Glutamatergic neuron (in vitro differentiated cells): ENCODE results near the gene KSR1. TPM values are rescaled to one million over a fixed set of nuclear protein-coding genes. Genes with fewer than 3 reads are reported as not detected.
"Not testable (repeated sequence)": the region's sequence is repeated elsewhere in the genome, so short reads cannot be mapped to it uniquely, and the experiment has no call there.

Experiments
- DNase-seq: peaks from one replicate; pipeline ENCODE4 v3.0.0; 2022
- H3K27ac Mint-ChIP-seq: one replicate; pipeline ENCODE4 v1.8.0; 2020; ENCODE audit warnings: mild to moderate bottlenecking, mixed read lengths, inconsistent platforms; ENCODE audit not compliant: unreplicated experiment
- H3K27me3 Mint-ChIP-seq: one replicate; pipeline ENCODE4 v1.8.0; 2020; ENCODE audit warnings: mild to moderate bottlenecking, moderate library complexity, mixed read lengths, inconsistent platforms; ENCODE audit not compliant: unreplicated experiment
- H3K36me3 Mint-ChIP-seq: one replicate; pipeline ENCODE4 v1.8.0; 2020; ENCODE audit warnings: mild to moderate bottlenecking, mixed read lengths, inconsistent platforms; ENCODE audit not compliant: unreplicated experiment
- H3K4me1 Mint-ChIP-seq: one replicate; pipeline ENCODE4 v1.8.0; 2020; ENCODE audit warnings: mild to moderate bottlenecking, low read depth, mixed read lengths, inconsistent platforms; ENCODE audit not compliant: unreplicated experiment
- H3K4me3 Mint-ChIP-seq: one replicate; pipeline ENCODE4 v1.8.0; 2020; ENCODE audit warnings: mild to moderate bottlenecking, mixed read lengths, inconsistent platforms; ENCODE audit not compliant: unreplicated experiment
- H3K9me3 Mint-ChIP-seq: one replicate; pipeline ENCODE4 v1.8.0; 2020; ENCODE audit warnings: mild to moderate bottlenecking, moderate library complexity, mixed read lengths, inconsistent platforms; ENCODE audit not compliant: unreplicated experiment
- total RNA-seq: library from RNA; stranded (reverse); fragmentation: NEBNext Ultra II Directional; extraction: Animal tissue kit (Norgen Biotek cat#: 25700); gene quantifications from one replicate; pipeline ENCODE4 v1.2.1, GENCODE V29; 2021; ENCODE audit not compliant: unreplicated experiment
- TF ChIP-seq, protein P1 (sequence below): fragments of 200-600 bp; sonication (generic); IDR thresholded peaks from one replicate; pipeline ENCODE4 v1.5.0; 2021; ENCODE audit not compliant: partially characterized antibody, unreplicated experiment

The KSR1 gene
- total RNA-seq, 1 donor from 2014 or later = 203 TPM

GRCh38 chr17:27634026-27634335 lies 177.7 kb downstream of the KSR1 start:
- no peak overlapping the region for H3K4me3 Mint-ChIP-seq
- peaks cover 2% of the 10 kb centered on the region for H3K27me3 Mint-ChIP-seq
- peaks cover 21% of the 10 kb centered on the region for H3K4me1 Mint-ChIP-seq

DNA sequence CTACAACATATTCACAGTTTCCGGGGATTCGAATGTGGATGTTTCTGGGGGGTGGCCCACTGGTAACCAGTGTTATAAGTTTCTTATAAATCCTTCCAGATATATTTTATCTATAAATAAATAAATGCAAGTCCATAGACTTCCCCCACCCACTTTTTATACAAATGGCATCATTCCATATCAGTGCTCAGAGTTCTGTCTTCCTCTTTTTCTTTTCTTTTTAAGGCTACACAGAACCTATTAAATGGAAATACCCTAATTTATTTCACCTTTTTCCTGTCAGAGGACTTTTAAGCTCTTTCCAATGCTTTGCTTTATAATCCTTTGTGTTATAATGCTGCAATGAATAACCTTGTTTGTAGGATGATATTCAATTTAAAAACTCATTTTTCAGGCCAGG lies 178.5 kb downstream of the KSR1 start:
- peaks cover 18% of the 10 kb centered on the region for H3K4me1 Mint-ChIP-seq
- H3K27me3 Mint-ChIP-seq = peaks cover 1% of the 10 kb centered on the region
- DNase-seq = no peak
- TF ChIP-seq, protein P1, sequence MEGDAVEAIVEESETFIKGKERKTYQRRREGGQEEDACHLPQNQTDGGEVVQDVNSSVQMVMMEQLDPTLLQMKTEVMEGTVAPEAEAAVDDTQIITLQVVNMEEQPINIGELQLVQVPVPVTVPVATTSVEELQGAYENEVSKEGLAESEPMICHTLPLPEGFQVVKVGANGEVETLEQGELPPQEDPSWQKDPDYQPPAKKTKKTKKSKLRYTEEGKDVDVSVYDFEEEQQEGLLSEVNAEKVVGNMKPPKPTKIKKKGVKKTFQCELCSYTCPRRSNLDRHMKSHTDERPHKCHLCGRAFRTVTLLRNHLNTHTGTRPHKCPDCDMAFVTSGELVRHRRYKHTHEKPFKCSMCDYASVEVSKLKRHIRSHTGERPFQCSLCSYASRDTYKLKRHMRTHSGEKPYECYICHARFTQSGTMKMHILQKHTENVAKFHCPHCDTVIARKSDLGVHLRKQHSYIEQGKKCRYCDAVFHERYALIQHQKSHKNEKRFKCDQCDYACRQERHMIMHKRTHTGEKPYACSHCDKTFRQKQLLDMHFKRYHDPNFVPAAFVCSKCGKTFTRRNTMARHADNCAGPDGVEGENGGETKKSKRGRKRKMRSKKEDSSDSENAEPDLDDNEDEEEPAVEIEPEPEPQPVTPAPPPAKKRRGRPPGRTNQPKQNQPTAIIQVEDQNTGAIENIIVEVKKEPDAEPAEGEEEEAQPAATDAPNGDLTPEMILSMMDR = no peak
- H3K4me3 Mint-ChIP-seq = no peak overlapping the region
- H3K27ac Mint-ChIP-seq = no peak overlapping the region
- no peaks in the 10 kb centered on the region for H3K36me3 Mint-ChIP-seq
- H3K9me3 Mint-ChIP-seq = peaks cover 6% of the 10 kb centered on the region

More at GRCh38 chr17:27634026-27634335, 177.7 kb downstream of the KSR1 start:
- Mint-ChIP-seq H3K36me3 (no peaks in the 10 kb centered on the region), H3K9me3 (peaks cover 10% of the 10 kb centered on the region), H3K27ac (no peak overlapping the region)
- no peak for DNase-seq
- TF ChIP-seq, protein P1 = no peak

DNA sequence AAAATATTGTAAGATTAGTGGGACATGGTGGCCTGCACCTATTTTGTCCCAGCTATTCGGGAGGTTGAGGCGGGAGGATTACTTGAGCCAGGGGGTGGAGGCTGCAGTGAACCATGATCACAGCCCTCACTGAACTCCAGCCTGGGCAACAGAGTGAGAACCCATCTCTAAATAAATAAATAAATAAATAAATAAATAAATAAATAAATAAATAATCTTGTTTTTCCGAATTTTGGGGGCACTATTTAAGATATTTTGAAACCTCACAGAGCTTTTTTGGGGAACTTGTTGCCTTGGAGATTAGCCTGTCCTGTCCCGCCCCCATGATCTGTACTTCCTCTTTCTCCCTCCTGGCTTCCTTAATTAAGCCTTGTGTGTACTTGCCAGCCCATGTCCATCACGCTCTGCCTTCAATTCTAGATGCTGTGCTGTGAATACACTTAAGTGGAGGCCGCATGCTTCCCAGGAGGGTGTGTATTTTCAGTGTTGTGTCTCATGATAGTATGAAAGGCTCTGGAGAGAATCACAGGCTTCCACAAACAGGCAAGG lies 179.1 kb downstream of the KSR1 start:
- DNase-seq = no peak
- peaks cover 4% of the 10 kb centered on the region for H3K9me3 Mint-ChIP-seq
- TF ChIP-seq, protein P1 = no peak
- H3K27ac Mint-ChIP-seq = no peak overlapping the region
- H3K4me1 Mint-ChIP-seq = peaks cover 12% of the 10 kb centered on the region
- H3K36me3 Mint-ChIP-seq = no peaks in the 10 kb centered on the region
- H3K4me3 Mint-ChIP-seq = no peak overlapping the region
- no peaks in the 10 kb centered on the region for H3K27me3 Mint-ChIP-seq

DNA sequence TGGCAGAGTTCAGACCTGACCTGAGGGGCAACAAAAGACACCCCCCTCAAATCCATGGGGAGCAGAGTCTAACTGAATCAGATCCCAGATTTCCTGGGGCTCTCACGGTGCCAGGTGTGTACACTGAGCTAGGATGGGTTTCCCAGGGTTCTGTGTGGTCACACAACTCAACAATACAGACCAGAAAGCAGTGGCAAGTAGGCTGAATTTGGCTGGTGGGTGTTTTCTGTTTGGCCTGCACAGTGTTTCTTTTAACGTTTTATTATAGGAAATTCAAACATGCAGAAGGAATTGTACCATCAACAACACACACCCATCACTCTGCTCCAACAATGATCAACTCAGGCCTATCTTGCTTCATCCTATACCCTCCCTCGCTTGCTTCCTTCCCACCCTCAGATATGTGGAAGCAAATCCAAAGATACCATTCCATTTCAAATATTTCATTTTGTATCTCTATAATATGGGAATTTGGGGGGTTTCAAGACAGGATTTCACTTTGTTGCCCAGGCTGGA lies 179.8 kb downstream of the KSR1 start:
- peaks cover 12% of the 10 kb centered on the region for H3K4me1 Mint-ChIP-seq
- not testable (repeated sequence) for H3K36me3 Mint-ChIP-seq, H3K27me3 Mint-ChIP-seq, DNase-seq, H3K27ac Mint-ChIP-seq, H3K9me3 Mint-ChIP-seq, H3K4me3 Mint-ChIP-seq

GRCh38 chr17:27637818-27638217 lies 181.6 kb downstream of the KSR1 start:
- not testable (repeated sequence) for H3K4me1 Mint-ChIP-seq, H3K9me3 Mint-ChIP-seq, H3K27ac Mint-ChIP-seq, H3K4me3 Mint-ChIP-seq, H3K36me3 Mint-ChIP-seq, DNase-seq, H3K27me3 Mint-ChIP-seq

DNA sequence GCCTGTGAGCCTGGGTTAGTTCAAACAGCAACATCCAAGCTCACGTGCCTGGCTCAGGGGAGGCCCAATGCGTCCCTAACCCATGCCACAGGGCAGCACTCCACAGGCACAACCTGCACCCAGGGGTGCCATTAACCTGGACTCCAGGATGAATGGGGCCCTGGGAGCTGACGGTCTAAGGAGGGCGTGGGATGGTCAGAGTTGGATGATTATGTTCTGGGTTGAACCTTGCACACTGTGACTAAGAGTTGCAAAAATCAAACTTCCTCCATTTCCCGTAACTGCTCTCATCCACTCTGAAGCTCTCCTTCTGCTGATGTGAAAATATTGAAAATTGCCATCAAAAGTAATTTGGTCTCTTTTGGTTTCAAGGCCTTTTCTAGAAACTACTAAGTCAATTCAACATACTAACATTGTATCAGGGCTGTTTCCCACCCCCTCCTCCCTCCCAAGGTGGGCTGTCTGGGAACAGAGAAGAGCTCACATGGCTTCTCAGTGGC lies 182.2 kb downstream of the KSR1 start:
- H3K27ac Mint-ChIP-seq, H3K9me3 Mint-ChIP-seq, H3K4me3 Mint-ChIP-seq, H3K27me3 Mint-ChIP-seq, H3K36me3 Mint-ChIP-seq, DNase-seq: not testable (repeated sequence)
- peaks cover 10% of the 10 kb centered on the region for H3K4me1 Mint-ChIP-seq
